Heart right ventricle (tissue), 16 donors: Measurements from ENCODE around the gene PDIK1L. TPM values are rescaled to one million over a fixed set of nuclear protein-coding genes. Genes with fewer than 3 reads are reported as not detected.

Experiments used
- ATAC-seq, 8 donors: fragments of 200-7000 bp; cut with Tn5 transposase; one replicate each; pipeline ENCODE4 v1.9.1; 2020; ENCODE audit warnings: mild to moderate bottlenecking in 8 of 8, moderate library complexity in 8 of 8, moderate number of reproducible peaks in 1 of 8
- DNase-seq, 2 donors: peaks; one replicate each; pipeline ENCODE4 v3.0.0-alpha.2; 2020
- H3K27ac ChIP-seq, 10 donors: fragments of 200-600 bp; sonication (generic) in 2 of 10; one replicate each; pipeline versions ENCODE4 v1.5.0 to v1.8.0; 2020 to 2022; ENCODE audit warnings: mild to moderate bottlenecking in 3 of 10
- H3K27me3 ChIP-seq, 7 donors: fragments of 200-600 bp; one replicate each; pipeline ENCODE4 v1.8.0; 2021 to 2022; ENCODE audit warnings: mild to moderate bottlenecking in 2 of 7
- H3K36me3 ChIP-seq, 9 donors: fragments of 200-600 bp; sonication (generic) in 1 of 9; one replicate each; pipeline versions ENCODE4 v1.5.0 to v1.8.0; 2020 to 2022; ENCODE audit warnings: mild to moderate bottlenecking in 2 of 9
- H3K4me1 ChIP-seq, 9 donors: fragments of 200-600 bp; sonication (generic) in 1 of 9; one replicate each; pipeline versions ENCODE4 v1.5.0 to v1.8.0; 2020 to 2022; ENCODE audit warnings: mild to moderate bottlenecking in 4 of 9
- H3K4me3 ChIP-seq, 10 donors: fragments of 200-600 bp; sonication (generic) in 2 of 10; one replicate each; pipeline versions ENCODE4 v1.5.0 to v1.8.0; 2020 to 2022; ENCODE audit warnings: mild to moderate bottlenecking in 7 of 10, moderate library complexity in 2 of 10
- H3K9me3 ChIP-seq, 11 donors: fragments of 200-600 bp in 10 of 11; sonication (generic) in 2 of 11; one replicate each; pipeline versions ENCODE4 v1.5.0 to v1.8.0; 2013 to 2022; ENCODE audit warnings: mild to moderate bottlenecking in 2 of 11, control low read depth in 1 of 11, moderate library complexity in 1 of 11
- WGBS, 2 donors: extraction: QIAGEN DNeasy Blood & Tissue Kit; methylation state at CpG; one replicate each; pipeline ENCODE4 v1.1.7; 2013; ENCODE audit warnings: inconsistent platforms in 1 of 2; 5-methylcytosine and 5-hydroxymethylcytosine counted together
- intact Hi-C, 10 donors: fragments of 100-400 bp; cut with DNase I; formaldehyde crosslinking; loops; one replicate each; pipeline versions ENCODE4 v1.11.1 to v1.14.2; 2022
- polyA plus RNA-seq, 2 donors: library from polyadenylated mRNA; stranded (reverse); fragments of 200-250 nt; gene quantifications; one replicate each; pipeline ENCODE4 v1.2.3, GENCODE V29; 2013
- total RNA-seq, 10 donors: library from RNA; stranded (reverse); fragmentation: NEBNext Ultra II Directional in 3 of 10; extraction: Animal tissue kit (Norgen Biotek cat#: 25700) in 3 of 10; gene quantifications; one replicate each; pipeline versions ENCODE4 v1.2.1 to v1.2.4, GENCODE V29; 2021 to 2023
- TF ChIP-seq, protein P1 (sequence below), 9 donors: fragments of 200-600 bp; sonication (generic) in 2 of 9; IDR thresholded peaks; one replicate each; pipeline versions ENCODE4 v1.5.0 to v1.8.0; 2021 to 2022; ENCODE audit warnings: antibody characterized with exemption in 9 of 9, mild to moderate bottlenecking in 5 of 9, moderate library complexity in 1 of 9
- donor health status: Arrhythmogenic right ventricular cardiomyopathy.
- donor health status: ischemic (EF 13 %, LVEDD 7.1; RV severe dilation, severe dysfunction).
- donor health status: healthy with polysubstance abuse.
- donor health status: DM: no; HTN: yes; CAD: no.
- donor health status: DM: no; HTN: no; CAD: no.
- donor health status: ischemic (EF 25% LVEDD 6.9; RV normal size, moderate dysfunction).
- donor health status: ischemic (EF 25% LVEDD 5.7; RV mildly dilated, moderate dysfunction).
- donor health status: healthy.
- donor health status: DM: yes; HTN: yes; CAD: no.
- donor health status: Ischemic cardiomyopathy.
- donor health status: ischemic (EF 35%, LVEDD 5.7; RV mildly dilated, moderate dysfunction).
- donor health status: nonischemic (EF 11% LVEDD 7.7; RV severe dilation, severe dysfunction).
- donor health status: DM: yes; HTN: yes; CAD: no.
- donor health status: PGD.
- donor health status: ischemic (EF 29% LVEDD 5.4; RV normal size, mild dysfunction).
- donor health status: nonischemic (EF 23%, LVEDD 6.1; RV moderate dilation, normal function).

The PDIK1L gene
- total and polyA plus RNA-seq, 12 donors, result 1.6 to 8.3 (median 5.3) TPM

DNA sequence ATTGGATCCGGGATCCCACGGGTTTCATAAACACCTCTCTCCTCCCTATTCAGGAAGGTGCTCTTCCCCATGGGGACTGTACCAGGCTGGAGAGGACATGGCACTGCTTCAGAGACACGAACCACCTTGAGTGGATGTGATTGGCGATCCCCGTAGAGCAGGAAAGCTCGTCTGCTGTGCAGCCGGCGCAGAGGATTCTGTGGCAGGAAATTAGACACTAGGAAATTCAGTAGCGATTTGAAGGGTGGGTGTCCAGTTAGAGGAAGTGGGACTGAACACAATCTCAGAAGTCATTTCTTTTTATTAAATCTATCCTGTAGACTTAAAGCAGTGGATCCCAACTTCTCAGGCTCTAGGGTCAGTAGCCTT lies 767 bp downstream of the PDIK1L start:
- Histone ChIP-seq H3K27ac (peak overlapping the region; percentile 72 to 100 (median 97)), H3K4me1 (peaks cover 6 to 44% (median 34%) of the 10 kb centered on the region in 9 donors), H3K9me3 (no peaks in the 10 kb centered on the region), H3K27me3 (no peaks in the 10 kb centered on the region), H3K36me3 (peaks cover 0 to 34% (median 7%) of the 10 kb centered on the region in 9 donors), H3K4me3 (peak overlapping the region; percentile 79 to 100 (median 97))
- TF ChIP-seq, protein P1, sequence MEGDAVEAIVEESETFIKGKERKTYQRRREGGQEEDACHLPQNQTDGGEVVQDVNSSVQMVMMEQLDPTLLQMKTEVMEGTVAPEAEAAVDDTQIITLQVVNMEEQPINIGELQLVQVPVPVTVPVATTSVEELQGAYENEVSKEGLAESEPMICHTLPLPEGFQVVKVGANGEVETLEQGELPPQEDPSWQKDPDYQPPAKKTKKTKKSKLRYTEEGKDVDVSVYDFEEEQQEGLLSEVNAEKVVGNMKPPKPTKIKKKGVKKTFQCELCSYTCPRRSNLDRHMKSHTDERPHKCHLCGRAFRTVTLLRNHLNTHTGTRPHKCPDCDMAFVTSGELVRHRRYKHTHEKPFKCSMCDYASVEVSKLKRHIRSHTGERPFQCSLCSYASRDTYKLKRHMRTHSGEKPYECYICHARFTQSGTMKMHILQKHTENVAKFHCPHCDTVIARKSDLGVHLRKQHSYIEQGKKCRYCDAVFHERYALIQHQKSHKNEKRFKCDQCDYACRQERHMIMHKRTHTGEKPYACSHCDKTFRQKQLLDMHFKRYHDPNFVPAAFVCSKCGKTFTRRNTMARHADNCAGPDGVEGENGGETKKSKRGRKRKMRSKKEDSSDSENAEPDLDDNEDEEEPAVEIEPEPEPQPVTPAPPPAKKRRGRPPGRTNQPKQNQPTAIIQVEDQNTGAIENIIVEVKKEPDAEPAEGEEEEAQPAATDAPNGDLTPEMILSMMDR (IDR thresholded peaks at IDR 0.05), result no peak
- 1% methylated on average over 9 of the region's 9 CpGs for WGBS, 2 donors
- intact Hi-C loops, result loop anchor here in 3 of 10 donors (5.0 to 10.0 kb wide), 3 partner anchors 35 to 122 kb away; partner anchors contain the start of gene CEP85 (in 1 of the 3)
- DNase-seq (no peak), ATAC-seq (peak in 5 of 8 donors; percentile 1 to 12 (median 5))

DNA sequence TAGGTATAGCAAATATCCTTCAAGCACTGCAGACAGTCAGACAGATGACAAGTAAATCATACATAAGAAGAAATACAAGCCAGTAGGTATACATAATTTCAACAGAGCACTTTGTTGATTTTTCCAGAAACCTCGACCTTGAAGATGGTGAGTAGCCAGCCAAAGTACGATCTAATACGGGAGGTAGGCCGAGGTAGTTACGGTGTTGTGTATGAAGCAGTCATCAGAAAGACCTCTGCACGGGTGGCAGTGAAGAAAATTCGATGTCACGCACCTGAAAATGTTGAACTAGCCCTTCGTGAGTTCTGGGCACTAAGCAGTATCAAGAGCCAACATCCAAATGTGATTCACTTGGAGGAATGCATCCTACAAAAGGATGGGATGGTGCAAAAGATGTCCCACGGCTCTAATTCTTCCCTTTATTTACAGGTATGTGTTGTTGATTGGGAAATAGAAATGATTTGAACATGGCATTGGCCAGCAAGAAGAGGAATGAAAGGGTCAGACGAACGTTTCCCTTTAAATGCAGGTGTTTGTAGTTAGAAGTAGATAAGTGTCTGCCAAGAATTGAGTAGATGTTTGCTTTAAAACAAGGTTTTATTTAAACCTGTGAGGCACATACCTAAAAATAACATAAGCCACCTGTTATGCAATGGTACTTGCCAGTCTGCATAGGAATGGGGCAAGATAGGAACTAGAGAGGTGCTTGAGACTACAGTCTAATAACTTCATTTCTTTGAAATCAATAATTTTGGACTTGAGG lies 2.7 kb downstream of the PDIK1L start:
- 70 to 72% methylated on average over 12 of the region's 12 CpGs for WGBS, 2 donors
- DNase-seq, result no peak
- Histone ChIP-seq H3K27me3 (no peaks in the 10 kb centered on the region), H3K27ac (peak overlapping the region in 6 of 10 donors; percentile 0 to 98 (median 40)), H3K9me3 (no peaks in the 10 kb centered on the region), H3K36me3 (peaks cover 0 to 53% (median 11%) of the 10 kb centered on the region in 9 donors), H3K4me1 (peaks cover 6 to 45% (median 36%) of the 10 kb centered on the region in 9 donors), H3K4me3 (no peak overlapping the region)
- TF ChIP-seq, protein P1 (IDR thresholded peaks at IDR 0.05), result no peak
- intact Hi-C loops, result loop anchor here in 3 of 10 donors (5.0 to 10.0 kb wide), 3 partner anchors 33 to 120 kb away; partner anchors contain the start of gene CEP85 (in 1 of the 3)
- no peak for ATAC-seq

DNA sequence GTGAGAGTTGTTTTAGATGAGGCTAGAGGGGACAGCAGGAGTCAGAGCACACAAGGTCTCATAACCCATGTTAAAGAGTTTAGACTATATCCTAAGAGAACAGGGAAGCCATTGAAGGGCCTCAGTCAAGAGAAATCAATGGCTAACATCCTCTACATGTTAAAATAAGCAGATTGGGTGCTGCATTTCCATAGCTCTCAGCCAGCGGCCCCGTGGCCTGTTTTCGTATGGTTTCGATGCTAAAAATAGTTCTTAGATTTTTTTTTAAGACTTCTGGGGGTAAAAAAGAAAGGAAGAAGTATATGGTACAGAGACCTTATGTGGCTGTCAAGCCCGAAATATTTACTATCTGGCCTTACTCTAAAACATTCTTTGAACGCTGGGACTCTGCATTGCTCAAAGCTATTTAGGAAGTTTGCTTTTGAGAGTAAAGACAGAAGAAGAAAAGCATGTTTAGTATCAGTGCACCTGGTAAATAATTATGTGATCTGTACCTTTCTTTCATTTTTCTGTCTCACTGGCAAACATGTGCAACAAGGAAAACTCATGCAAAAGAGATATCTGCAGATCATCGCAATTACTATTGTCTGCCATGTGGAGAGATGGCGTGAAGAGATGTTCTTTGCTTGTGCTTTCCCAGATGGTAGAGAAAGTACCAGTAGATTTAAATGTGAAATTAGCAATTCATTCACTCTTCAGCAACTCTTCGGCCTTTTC lies 8.4 kb downstream of the PDIK1L start:
- peaks cover 0 to 93% (median 11%) of the 10 kb centered on the region in 9 donors for H3K36me3 ChIP-seq
- peaks cover 0 to 59% (median 40%) of the 10 kb centered on the region in 9 donors for H3K4me1 ChIP-seq
- ATAC-seq, result no peak
- TF ChIP-seq, protein P1 (IDR thresholded peaks at IDR 0.05), result no peak
- H3K27me3 ChIP-seq, result no peaks in the 10 kb centered on the region
- no peak for DNase-seq
- peak overlapping the region in 3 of 10 donors; percentile 15 to 41 (median 33) for H3K27ac ChIP-seq
- H3K4me3 ChIP-seq, result no peak overlapping the region
- WGBS, 2 donors, result 66 to 70% methylated on average over 9 of the region's 9 CpGs
- intact Hi-C loops, result loop anchor here in 1 of 10 donors (10.0 kb wide), 1 partner anchor 115 kb away; the partner anchor contains the start of gene CEP85
- no peaks in the 10 kb centered on the region for H3K9me3 ChIP-seq
